NCI-H1436 (cell line): ENCODE data around the gene CDC42EP4.

ENCODE experiments used
- DNase-seq: peaks from one replicate; lab custom pipeline; 2025; lab: John Stamatoyannopoulos, UW

Gene CDC42EP4

DNA sequence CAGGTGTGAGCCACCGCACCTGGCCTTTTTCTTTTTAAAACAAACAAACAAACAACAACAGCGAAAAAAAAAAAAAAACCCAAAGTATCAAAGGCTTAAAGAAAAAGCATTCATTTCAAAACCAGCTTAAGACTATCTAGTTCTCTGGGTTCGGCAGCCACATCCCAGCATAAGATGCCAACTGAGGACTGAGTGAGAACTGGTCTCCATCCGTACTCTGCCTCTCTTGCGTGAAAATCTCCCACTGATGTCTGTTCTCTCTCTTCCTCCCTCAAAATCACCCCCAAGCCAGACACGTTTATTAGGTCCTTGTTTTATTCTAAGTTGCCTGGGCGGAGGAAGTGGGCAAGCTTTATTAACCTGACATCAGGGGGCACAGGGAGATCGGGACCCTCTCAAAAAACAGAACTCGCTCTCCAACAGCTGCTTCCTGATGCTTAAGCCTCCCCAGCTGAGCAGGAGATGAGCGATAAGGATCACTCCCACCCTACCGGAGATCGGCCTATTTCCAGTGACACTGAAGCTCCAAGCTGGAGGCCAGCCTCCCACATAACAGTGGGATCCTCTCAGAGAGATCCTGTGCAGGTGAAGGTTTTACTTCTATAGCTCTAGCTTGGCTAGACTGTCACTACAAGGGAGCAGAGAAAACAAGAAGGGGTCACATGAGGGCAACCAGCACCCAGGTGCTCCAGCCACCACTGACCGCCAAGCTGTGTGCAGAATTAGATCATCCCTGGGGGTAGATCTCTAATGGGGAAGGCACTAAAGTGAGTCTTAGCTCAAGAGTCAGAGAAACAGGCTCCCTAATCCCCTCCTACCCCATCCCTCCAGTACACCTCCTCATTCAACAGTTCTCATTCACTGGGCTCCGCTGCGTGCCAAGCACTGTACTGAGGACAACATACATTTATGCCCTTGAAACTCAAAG, 13.6 kb downstream of the CDC42EP4 start:
- DNase-seq: no peak

DNA sequence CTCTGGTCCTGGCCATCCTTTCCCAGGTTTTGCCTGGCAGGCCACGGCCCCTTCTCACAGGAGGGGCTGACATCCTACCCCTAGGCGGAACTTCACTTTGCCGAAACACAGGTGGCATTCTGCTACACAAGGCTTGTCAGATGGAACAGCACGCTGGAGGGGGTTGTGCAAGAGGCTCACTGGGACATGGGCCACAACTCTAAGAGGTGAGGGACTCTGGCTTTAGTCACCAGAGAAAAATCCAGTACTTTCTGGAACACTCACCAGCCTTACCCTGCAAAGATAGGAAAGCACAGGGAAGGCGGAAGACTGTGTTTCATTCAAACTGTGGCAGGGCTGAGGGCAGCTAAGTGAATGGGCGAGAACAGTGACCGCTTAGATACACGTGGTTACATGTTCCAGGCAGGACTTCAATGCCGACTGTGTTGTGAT, 18.3 kb downstream of the CDC42EP4 start:
- DNase-seq: no peak

DNA sequence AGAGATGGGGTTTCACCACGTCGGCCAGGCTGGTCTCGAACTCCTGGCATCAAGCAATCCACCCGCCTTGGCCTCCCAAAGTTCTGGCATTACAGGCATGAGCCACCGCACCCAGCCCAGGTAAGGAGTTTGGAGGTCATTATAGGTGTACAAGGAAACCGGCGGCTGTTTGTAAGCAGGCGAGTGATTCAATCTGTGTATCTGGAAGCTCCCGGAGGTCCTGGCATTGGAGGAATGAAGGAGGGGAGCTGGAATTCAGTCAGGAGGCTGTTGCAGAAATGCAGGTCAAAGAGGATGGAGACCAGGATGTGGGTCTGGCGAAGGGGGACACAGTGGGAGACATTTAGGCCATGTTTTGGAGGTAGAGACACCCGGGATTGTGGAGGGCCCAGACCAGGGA, 18.8 kb downstream of the CDC42EP4 start:
- DNase-seq: no peak

DNA sequence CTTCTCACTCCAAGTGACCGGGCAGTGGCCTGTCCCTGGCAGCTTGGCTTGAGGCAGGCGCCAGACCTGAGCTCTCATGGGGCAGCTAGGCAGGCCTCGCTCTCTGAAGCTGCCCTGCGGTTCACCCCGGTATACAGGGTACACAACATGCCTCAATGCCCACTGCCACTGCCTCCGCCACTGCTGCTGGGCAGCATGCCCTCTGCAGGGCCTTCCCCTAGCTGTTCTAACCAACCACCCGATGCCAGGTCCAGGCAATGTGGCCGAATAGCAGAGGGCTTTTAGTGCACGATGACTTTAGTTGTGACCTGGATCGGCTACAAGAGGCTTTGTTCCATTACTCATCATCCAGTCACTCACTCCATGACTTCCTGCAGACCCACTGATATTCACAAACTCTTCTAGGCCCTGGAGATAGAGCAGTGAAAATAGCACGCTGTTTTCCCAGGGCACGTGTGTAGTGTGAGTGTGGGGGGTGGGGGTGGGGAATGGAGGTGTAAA, 19.7 kb downstream of the CDC42EP4 start:
- no peak for DNase-seq

DNA sequence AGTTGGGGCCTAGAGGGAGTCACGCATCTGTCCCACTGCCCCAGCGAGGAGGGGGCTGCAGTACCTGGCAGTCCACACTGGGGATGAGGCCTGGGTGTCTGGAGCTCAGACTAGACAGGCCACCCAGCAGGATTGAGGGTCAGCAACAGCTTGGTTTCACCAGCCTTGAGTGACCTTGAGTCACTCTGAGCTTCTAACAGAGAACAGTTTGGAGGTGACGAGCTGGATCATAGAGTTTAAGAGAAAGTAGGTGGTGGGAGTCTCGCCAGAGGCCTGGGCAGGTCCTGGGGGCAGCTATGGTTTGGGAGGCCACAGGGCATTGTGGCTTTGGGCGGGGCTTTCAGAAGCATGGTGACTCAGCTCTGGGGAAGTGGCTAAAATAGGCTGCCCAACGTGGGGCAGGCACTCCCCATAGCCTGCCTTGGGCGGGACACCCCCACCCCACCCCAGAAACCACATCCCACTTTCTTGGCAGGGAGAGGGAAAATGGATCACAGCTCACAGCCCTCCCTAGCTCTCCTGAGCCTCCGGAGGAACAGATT, 20.5 kb downstream of the CDC42EP4 start:
- no peak for DNase-seq

DNA sequence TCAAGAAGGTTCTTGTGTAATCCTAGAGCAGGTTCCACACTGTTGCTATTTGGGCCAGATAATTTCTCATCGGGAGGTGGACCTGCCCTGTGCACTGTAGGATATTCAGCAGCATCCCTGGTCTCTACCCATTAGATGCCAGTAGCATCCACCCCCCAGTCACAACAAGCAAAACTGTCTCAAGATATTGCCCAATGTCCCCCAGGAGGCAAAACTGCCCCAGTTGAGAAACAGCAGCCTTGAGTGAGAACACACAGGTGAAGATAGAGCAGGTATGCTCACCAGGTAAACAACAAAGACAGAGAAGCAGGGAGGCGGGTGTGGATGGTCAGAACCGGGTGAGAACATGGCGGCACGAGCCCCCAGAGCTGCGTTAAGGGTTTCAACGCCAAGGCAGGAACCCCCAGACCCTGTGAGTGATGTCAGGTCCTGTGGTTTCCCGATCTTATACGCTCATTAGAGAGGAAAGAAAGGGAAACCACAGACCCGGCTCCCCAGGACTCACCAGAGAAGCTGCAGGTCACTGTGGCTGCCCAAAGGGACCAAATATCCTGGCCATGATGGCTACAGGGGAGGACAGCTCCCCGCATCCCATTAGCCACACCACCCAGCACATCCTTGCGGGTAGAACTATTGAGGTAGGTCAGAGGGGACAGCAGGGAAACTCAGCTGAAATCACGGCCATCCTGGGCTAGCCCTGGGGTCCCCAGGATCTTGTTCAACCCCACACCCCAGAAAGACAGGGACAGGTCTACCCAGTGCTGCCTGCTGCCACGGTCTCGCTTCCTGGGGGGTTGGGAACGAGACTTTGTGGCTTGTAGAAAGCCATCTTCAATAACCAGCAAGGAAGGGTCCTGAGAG, 21.2 kb downstream of the CDC42EP4 start:
- no peak for DNase-seq

DNA sequence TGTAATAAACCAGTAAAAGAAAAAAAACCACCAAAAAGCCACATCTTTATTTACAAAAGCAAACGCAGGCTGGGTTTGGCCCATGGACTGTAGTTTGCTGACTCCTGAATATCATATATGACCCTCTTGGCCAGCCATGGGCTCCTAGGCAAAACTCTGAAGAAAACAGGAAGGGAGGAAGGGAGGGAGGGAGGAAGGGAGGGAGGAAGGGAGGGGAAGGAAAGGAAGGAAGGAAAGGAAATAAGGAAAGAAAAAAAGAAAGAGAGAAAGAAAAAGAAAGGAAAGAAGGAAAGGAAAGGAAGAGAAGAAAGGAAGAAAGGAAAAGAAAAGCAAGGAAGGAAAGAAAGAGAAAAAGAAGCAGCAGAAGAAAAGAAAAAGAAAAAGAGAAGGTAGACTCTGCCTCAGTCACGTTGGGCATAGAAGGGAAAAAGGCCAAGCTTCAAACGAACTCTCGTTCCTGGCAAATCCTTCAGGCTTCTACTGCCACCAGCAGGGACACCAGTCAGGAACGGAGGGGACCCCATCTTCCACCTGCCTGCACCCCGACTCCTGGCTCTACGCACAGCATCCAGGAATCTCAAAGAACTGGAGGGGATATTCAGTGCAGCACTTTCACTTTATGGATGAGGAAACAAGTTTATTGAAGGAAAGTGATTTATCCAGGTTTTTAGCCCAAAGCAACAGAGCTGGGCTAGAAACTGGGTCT, 22.1 kb downstream of the CDC42EP4 start:
- DNase-seq: no peak

DNA sequence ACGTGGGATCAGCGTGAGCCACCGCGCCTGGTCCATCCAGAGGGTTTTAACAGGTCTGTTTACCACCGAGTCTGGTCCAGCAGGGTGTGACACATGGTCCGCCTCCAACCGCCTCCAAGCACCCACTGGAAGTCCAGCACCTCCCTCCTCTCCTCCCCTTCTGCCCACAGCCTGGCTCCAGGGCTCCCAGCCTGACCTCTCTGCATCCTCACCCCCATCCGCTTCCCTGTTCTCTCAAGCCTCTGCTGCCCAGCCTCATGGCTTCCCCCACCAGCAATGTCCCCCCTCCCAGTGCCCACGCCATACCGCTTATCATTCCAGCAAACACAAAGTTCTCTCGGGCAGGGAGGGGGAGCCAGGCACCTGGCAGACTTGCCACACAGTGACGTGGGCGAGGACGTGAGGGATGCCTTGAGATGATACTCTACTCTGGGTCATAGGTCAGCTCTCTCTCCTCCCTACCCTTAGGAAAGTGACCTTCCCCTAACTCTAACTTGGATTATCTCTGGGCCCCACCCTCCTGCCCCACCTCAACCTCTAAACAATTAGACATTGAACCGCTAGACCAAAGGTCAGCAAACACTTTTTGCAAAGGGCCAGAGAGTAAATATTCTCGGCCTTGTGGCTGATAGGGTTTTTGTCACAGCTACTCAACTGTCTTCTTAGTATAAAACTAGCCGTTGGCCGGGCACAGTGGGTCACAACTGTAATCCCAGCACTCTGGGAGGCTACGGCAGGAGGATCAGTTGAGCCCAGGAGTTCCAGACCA, 23.1 kb downstream of the CDC42EP4 start:
- DNase-seq: no peak

DNA sequence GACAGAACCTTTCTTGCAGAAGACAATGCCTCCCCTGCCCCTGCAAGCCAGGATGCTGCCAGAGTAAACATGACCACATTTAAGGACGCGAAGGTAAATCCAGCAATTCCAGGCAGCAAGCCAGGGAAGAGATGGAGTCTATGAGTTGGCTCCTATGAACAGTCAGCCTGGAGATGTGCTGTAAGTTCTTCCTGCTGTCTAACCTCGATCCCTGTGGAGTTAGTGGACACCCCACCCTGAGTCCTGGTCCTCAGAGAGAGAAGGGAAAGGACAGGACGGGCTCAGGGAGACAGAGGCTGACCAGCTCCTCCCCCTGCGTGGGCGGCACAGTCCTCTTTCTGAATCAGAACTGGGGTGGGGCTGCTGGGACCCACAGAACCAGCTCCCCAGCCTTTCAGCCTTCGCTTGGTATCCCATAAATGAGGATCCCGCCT, 24.9 kb downstream of the CDC42EP4 start:
- no peak for DNase-seq

DNA sequence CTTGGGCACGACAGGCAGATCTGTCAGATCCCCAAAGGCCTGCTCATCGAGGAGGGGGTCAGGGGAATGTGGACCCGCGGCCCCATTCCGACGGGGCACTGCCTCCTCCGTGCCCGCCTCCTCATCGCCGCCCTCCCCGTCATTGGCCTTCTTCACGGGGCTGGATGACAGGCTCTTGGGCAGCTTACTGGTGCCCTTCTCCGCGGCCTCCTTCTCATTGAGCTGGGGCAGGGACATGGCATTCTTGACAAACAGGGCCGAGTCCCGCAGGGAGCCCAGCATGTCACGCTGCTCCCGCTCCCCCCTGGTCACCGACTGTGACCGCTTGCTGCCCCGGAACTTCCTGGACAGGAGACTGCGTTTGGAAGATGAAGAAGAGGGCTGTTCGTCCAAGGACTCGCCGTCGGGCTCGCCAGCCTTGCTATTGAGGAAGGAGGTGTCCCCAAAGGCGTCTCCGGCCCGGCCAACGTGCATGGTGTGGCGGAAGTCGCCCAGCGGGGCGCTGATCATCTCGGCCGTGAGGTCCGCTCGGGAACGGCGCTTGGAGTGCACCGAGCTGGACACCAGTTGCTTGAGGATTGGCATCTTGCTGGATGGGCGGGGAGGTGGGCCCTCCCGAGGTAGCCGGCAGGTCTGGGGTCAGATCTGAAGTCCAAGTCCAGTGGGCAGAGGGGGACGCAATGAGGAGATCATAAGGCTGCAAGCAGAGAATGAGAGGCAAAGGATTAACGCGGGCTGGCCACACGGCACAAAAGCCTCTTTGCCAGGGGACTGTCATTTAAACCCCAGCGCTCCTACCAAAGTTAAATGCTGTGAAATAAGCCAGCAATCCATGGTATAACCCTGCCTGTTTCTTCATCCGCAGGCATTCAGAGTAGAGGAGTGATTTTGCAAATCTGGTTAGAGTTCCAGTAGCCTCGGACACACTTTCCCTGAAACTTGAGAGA, 25.6 kb downstream of the CDC42EP4 start:
- no peak for DNase-seq

DNA sequence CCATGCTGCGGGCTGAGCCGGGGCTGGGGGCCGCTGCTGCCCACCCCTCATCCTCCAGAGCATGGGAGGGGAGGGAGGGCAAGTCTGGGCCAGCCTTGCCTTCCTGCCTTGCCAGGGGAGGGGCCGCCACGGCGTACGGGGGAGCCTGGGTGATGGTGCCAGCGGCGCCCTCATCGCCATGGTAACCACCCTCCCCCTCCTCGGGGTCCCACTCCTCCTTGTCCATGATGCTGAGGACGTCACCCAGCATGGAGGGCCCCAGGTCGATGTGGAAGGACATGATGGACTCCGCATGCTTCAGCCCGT, 26.2 kb downstream of the CDC42EP4 start:
- no peak for DNase-seq

DNA sequence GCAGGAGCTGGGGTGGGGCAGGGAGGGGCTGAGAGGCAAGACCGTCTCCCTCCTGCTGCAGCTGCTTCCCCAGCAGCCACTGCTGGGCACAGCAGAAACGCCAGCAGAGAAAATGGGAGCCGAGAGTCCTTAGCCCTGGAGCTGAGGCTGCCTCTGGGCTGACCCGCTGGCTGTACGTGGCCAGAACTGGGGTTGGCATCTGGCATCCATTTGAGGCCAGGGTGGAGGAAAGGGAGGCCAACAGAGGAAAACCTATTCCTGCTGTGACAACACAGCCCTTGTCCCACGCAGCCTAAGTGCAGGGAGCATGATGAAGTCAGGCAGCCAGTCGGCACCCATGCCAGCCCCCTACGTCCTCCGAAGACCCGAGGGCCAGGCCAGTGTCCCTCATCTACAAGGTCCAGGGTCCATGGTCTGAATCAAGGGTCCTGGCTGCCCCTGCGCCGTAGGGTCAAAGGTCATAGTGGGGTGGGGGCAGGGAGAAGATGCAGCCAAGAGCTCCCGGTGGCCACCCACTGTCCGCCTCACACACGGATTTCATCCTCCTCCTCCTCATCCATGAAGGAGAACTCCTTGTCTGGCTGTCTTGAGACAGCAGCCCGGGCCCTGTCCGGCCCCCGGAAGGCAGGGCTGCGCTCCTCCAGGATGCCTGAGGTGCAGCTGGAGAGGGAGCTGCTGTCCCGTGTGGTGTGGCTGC, 26.7 kb downstream of the CDC42EP4 start:
- no peak for DNase-seq

DNA sequence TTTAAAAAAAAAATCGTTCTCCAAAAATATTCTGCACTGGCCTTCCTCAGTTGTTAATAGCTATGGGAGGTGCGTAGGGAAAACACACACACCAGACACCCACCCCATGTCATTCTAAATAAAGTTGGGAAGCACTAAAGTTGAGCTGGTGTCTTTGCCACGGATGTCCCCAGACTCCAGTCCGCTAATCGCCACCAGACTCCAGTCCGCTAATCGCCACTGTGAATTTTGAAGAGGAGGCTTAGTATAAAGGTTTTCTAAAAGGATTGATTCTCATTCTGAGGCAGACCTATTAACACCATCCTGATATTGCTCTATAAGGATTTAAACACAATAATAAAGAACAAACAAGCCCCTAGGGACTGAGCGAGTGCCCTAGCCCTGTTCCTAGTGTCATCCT, 27.4 kb downstream of the CDC42EP4 start:
- DNase-seq: no peak

DNA sequence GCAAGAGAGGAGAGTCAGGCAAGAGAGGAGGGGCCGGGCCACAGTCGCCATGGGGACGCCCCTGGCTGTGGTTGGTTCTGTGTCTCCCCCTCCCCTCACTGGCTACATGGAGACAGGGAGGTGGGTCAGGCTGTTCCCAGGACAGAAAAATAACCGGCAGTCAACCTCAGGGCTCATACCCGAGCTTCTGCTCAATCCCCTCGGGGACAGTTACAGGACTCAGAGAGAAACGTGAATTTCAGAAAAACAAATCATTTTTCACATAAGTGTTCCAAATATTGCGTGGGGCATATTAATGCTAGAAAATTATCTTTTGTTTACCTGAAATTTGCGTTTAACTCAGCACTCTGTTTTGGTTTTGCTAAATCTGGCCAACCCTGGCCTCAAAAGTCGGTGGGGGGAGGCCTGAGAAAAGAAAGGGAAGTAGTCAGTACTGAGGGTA, 27.9 kb downstream of the CDC42EP4 start:
- DNase-seq: no peak

DNA sequence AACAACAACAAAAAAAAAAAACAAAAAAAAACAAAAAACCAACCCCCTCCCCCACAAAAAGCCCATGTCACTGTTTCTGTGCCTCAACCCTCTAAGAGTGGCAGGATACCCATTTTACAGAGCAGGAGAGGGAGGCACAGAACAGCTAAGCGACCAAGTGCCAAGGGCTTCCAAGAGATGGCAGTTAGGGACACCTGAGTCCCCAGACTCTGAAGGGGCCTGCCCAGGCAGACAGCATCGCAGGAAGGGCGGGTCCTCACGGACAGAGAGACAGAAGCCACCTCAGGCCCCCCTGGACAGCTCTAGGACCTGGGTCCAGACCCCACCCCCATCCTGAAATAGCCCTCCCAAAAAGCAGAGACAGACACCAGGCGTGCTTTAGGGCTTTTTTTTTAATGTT, 28.6 kb downstream of the CDC42EP4 start:
- no peak for DNase-seq

DNA sequence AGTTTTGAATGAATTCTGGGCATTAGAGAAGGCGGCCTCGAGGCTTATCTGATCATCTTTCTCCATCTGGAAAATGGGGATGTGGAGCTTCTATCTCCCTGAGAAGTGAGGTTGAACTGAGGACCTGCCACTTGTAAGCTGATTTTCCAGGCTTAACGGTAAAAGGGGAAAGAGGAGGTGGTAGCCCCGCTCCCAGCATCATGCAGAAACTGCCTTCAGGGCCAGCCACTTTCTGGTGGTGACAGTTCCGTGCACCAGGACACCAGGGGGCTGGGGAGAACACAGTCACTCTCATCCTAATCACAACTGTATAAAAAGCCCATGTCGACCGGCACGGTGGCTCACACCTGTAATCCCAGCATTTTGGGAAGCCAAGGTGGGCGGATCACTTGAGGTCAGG, 29.2 kb downstream of the CDC42EP4 start:
- no peak for DNase-seq

DNA sequence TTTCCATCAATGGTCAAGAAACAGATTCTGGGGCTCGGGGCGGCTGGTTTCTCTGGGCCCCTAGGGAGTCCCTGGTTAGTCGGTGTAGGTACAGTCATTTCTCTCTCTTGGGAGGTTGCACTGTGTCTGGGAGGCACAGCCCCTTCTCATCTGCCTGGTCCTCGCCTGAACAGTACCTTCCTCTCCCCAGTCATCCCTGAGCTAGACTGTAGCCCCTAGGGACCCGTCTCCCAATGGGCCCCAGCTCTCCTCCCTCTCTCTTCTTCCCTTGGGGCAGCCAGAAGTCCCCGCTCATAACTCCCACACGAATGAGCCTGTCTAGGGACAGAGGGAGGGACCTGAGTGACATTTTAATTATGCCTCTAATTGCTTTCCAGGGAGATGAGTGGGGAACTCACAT, 29.9 kb downstream of the CDC42EP4 start:
- DNase-seq: peak; percentile 92

DNA sequence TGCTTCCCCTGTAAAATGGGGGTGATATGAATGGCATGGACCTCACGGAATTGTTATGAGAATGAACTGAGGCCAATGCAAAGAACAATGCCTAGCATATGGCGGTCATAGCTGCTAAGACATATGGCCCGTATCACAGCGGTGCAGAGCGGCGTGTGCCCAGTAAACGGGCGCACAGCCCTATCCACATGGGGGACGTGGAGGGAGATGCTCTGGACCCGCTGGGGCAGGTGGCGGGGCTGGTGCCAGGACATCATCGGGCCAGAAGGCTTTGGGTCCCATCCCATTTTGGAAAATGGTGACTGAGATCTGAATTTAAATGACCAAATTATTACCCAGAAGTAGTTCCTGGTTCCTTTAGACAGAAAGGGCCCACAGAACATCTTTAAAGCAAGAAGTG, 31.6 kb downstream of the CDC42EP4 start:
- DNase-seq: no peak

DNA sequence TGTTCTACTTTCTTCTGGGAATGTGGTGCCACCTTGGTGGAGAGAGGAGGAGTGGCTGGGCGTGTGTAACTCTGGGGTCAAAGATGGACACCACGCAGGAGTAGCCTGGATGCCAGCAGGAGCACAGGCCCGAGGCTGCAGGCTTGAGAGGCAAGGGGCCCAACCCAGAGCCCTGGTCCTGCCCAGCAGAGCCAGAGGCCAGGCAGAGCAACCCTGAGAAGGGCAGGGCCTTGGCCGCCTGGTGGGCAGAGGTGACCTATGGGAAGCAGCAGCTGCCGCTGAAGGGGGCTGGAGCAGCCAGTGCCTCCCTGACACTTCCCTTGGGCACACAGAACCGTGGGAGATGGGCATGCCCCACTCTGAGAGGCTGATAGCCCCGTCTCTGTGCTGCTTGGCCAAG, 32.1 kb downstream of the CDC42EP4 start:
- DNase-seq: no peak
